Measurements from ENCODE around the gene PHPT1.

The PHPT1 gene

GRCh38 chr9:136899196-136899595, 50.0 kb downstream of the PHPT1 start:
- H3K4me3 ChIP-seq (ENCODE audit: low read length): no peak overlapping the region
- TF ChIP-seq, protein P1, sequence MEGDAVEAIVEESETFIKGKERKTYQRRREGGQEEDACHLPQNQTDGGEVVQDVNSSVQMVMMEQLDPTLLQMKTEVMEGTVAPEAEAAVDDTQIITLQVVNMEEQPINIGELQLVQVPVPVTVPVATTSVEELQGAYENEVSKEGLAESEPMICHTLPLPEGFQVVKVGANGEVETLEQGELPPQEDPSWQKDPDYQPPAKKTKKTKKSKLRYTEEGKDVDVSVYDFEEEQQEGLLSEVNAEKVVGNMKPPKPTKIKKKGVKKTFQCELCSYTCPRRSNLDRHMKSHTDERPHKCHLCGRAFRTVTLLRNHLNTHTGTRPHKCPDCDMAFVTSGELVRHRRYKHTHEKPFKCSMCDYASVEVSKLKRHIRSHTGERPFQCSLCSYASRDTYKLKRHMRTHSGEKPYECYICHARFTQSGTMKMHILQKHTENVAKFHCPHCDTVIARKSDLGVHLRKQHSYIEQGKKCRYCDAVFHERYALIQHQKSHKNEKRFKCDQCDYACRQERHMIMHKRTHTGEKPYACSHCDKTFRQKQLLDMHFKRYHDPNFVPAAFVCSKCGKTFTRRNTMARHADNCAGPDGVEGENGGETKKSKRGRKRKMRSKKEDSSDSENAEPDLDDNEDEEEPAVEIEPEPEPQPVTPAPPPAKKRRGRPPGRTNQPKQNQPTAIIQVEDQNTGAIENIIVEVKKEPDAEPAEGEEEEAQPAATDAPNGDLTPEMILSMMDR (conservative IDR thresholded peaks at IDR 0.05; ENCODE audit: low read length): no peak
- DNase-seq (ENCODE audit: low read depth): no peak

DNA sequence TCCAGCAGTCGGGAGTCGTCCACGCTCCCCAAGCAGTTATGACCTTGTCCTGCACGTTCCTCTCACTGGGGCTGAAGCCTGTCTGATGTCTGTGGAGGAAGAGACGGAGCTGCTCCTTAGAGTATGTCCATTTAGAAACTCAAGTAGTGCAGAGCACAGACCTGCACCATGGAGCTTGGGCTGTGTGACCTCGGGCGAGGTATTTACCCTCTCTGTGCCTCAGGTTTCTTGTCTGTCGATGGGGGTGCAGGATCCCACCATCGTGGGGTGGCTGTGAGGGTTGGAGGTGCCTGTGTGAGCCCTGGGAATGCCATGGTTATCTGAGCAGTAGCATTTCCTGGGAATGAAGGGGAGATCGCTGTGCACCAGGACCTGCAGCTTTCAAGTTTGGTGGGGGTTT, 51.3 kb downstream of the PHPT1 start:
- TF ChIP-seq, protein P1 (conservative IDR thresholded peaks at IDR 0.05; ENCODE audit: low read length): no peak
- DNase-seq (ENCODE audit: low read depth): no peak
- no peak overlapping the region for H3K4me3 ChIP-seq (ENCODE audit: low read length)
